Activated B cell treated with CpG ODN at 0.5 μM for 24 hours (primary cell): ENCODE data around the gene FHOD3. TPM values are rescaled to one million over a fixed set of nuclear protein-coding genes. Genes with fewer than 3 reads are reported as not detected.

Experiments used
- ATAC-seq: fragments of 200-7000 bp; cut with Tn5 transposase; one replicate; pipeline ENCODE4 v1.10.0; 2021; ENCODE audit warnings: low read depth, mild to moderate bottlenecking, moderate library complexity
- CTCF ChIA-PET: fragments of 350-600 bp; sonication (Branson Sonifier 250); formaldehyde crosslinking; loops from one replicate; lab custom pipeline; 2021; ENCODE audit warnings: antibody characterized with exemption; lab: Charles Lee
- POLR2A ChIA-PET: fragments of 350-600 bp; sonication (Branson Sonifier 250); formaldehyde crosslinking; loops from one replicate; lab custom pipeline; 2021; ENCODE audit warnings: antibody characterized with exemption; lab: Charles Lee
- DNase-seq: peaks from one replicate; pipeline ENCODE4 v3.0.0; 2022
- H3K27ac Mint-ChIP-seq: one replicate; pipeline ENCODE4 v1.8.0; 2020; ENCODE audit warnings: mixed read lengths
- H3K27me3 Mint-ChIP-seq: one replicate; pipeline ENCODE4 v1.8.0; 2021; ENCODE audit warnings: mixed read lengths
- H3K36me3 Mint-ChIP-seq: one replicate; pipeline ENCODE4 v1.8.0; 2021; ENCODE audit warnings: low read depth, mixed read lengths
- H3K4me1 Mint-ChIP-seq: one replicate; pipeline ENCODE4 v1.8.0; 2021; ENCODE audit warnings: mixed read lengths
- H3K4me3 Mint-ChIP-seq: one replicate; pipeline ENCODE4 v1.8.0; 2020; ENCODE audit warnings: mild to moderate bottlenecking, mixed read lengths
- H3K9me3 Mint-ChIP-seq: one replicate; pipeline ENCODE4 v1.8.0; 2020; ENCODE audit warnings: mixed read lengths
- CTCF ChIP-seq: fragments of 200-600 bp; IDR thresholded peaks from one replicate; pipeline ENCODE4 v1.8.0; 2022; ENCODE audit warnings: antibody characterized with exemption, mild to moderate bottlenecking
- intact Hi-C: fragments of 100-400 bp; cut with micrococcal nuclease; formaldehyde crosslinking; loops from one replicate; pipeline ENCODE4 v1.15.1; 2024
- total RNA-seq: library from RNA; stranded (reverse); gene quantifications from 2 replicates; pipeline ENCODE4 v1.2.3, GENCODE V29; 2022

Gene FHOD3
- total RNA-seq, 1 donor from 2014 or later = not detected

GRCh38 chr18:36675542-36675941 is 378.0 kb downstream of the FHOD3 start:
- TF ChIP-seq CTCF = no peak
- Mint-ChIP-seq H3K4me1 (peaks cover 4% of the 10 kb centered on the region), H3K27ac (no peak overlapping the region), H3K9me3 (no peaks in the 10 kb centered on the region), H3K4me3 (no peak overlapping the region), H3K36me3 (no peaks in the 10 kb centered on the region), H3K27me3 (peaks cover 4% of the 10 kb centered on the region)
- intact Hi-C loops = no loop called here
- ChIA-PET POLR2A (no interaction called here), CTCF (no interaction called here)
- DNase-seq = no peak
- no peak for ATAC-seq

- no peak overlapping the region for H3K27ac Mint-ChIP-seq
- ATAC-seq (no peak), DNase-seq (no peak)
- H3K27me3 Mint-ChIP-seq = no peaks in the 10 kb centered on the region
- CTCF ChIA-PET = no interaction called here
- peaks cover 4% of the 10 kb centered on the region for H3K4me1 Mint-ChIP-seq
- intact Hi-C loops = no loop called here
- TF ChIP-seq CTCF = no peak
- POLR2A ChIA-PET = no interaction called here
- H3K36me3 Mint-ChIP-seq = no peaks in the 10 kb centered on the region
- H3K9me3 Mint-ChIP-seq = no peaks in the 10 kb centered on the region
- H3K4me3 Mint-ChIP-seq = no peak overlapping the region
These were observed 379.1 kb downstream of the FHOD3 start for GRCh38 chr18:36676629-36677028.

- intact Hi-C loops = no loop called here
- Mint-ChIP-seq H3K36me3 (no peaks in the 10 kb centered on the region), H3K4me3 (no peak overlapping the region), H3K9me3 (peaks cover 9% of the 10 kb centered on the region), H3K27ac (no peak overlapping the region), H3K4me1 (no peaks in the 10 kb centered on the region), H3K27me3 (no peaks in the 10 kb centered on the region)
- no peak for TF ChIP-seq CTCF
- DNase-seq (no peak), ATAC-seq (no peak)
- ChIA-PET POLR2A (no interaction called here), CTCF (interaction anchor here (1.7 kb wide), 1 partner anchor 8 kb away, joined by 7 read pairs; no protein-coding TSS in a partner anchor)
These were observed 382.5 kb downstream of the FHOD3 start for GRCh38 chr18:36680042-36680441.

- intact Hi-C loops = no loop called here
- H3K9me3 Mint-ChIP-seq = peaks cover 9% of the 10 kb centered on the region
- H3K27me3 Mint-ChIP-seq = peaks cover 2% of the 10 kb centered on the region
- H3K4me1 Mint-ChIP-seq = no peaks in the 10 kb centered on the region
- H3K4me3 Mint-ChIP-seq = no peak overlapping the region
- ChIA-PET CTCF (no interaction called here), POLR2A (no interaction called here)
- H3K36me3 Mint-ChIP-seq = no peaks in the 10 kb centered on the region
- ATAC-seq (no peak), DNase-seq (no peak)
- no peak overlapping the region for H3K27ac Mint-ChIP-seq
- no peak for TF ChIP-seq CTCF
These were observed 388.1 kb downstream of the FHOD3 start for GRCh38 chr18:36685580-36685979.

GRCh38 chr18:36688020-36688965 is 390.8 kb downstream of the FHOD3 start:
- H3K4me1 Mint-ChIP-seq = no peaks in the 10 kb centered on the region
- peak; percentile 81 for TF ChIP-seq CTCF
- peaks cover 9% of the 10 kb centered on the region for H3K9me3 Mint-ChIP-seq
- ChIA-PET CTCF (interaction anchor here (0.5 to 3.0 kb wide), 9 partner anchors 9 to 211 kb away, joined by 3 to 18 read pairs (median 6); no protein-coding TSS in a partner anchor), POLR2A (no interaction called here)
- peaks cover 2% of the 10 kb centered on the region for H3K27me3 Mint-ChIP-seq
- intact Hi-C loops = loop anchor here (1.0 kb wide), 1 partner anchor 121 kb away; no protein-coding TSS in a partner anchor
- H3K27ac Mint-ChIP-seq = no peak overlapping the region
- ATAC-seq (peak; percentile 28), DNase-seq (no peak)
- H3K4me3 Mint-ChIP-seq = no peak overlapping the region
- no peaks in the 10 kb centered on the region for H3K36me3 Mint-ChIP-seq
